Neuronal stem cell (in vitro differentiated cells): ENCODE measurements around the gene SPRED3.

Experiments
- DNase-seq: peaks from one replicate; pipeline ENCODE4 v3.0.0-alpha.2; 2013; ENCODE audit warnings: low spot score
- H2AFZ ChIP-seq: one replicate; pipeline ENCODE4 v1.6.1; 2013; ENCODE audit warnings: mild to moderate bottlenecking, low read length, inconsistent platforms
- H2AK5ac ChIP-seq: 2 replicates; pipeline ENCODE4 v1.6.1; 2013; ENCODE audit warnings: low read depth, mild to moderate bottlenecking, inconsistent platforms, low read length, moderate library complexity, mixed read lengths
- H2BK120ac ChIP-seq: 2 replicates; pipeline ENCODE4 v1.6.1; 2013; ENCODE audit warnings: low read depth, mild to moderate bottlenecking, inconsistent platforms, low read length, moderate library complexity, mixed read lengths
- H2BK12ac ChIP-seq: one replicate; pipeline ENCODE4 v1.6.1; 2013; ENCODE audit warnings: low read length, inconsistent platforms
- H2BK15ac ChIP-seq: 2 replicates; pipeline ENCODE4 v1.6.1; 2013; ENCODE audit warnings: mild to moderate bottlenecking, low read length, inconsistent platforms, mixed read lengths
- H2BK5ac ChIP-seq: one replicate; pipeline ENCODE4 v1.6.1; 2013; ENCODE audit warnings: inconsistent platforms, mild to moderate bottlenecking, low read length, moderate library complexity
- H3K14ac ChIP-seq: one replicate; pipeline ENCODE4 v1.6.1; 2013; ENCODE audit warnings: low read length, inconsistent platforms
- H3K18ac ChIP-seq: 2 replicates; pipeline ENCODE4 v1.6.1; 2013; ENCODE audit warnings: low read length, inconsistent platforms
- H3K23ac ChIP-seq: 2 replicates; pipeline ENCODE4 v1.6.1; 2013; ENCODE audit warnings: low read depth, mild to moderate bottlenecking, mixed read lengths, low read length, inconsistent platforms; ENCODE audit not compliant: poor library complexity
- H3K27ac ChIP-seq: replicated peaks from 3 replicates; pipeline ENCODE4 v1.5.1; 2013; ENCODE audit warnings: low read length, inconsistent platforms
- H3K27me3 ChIP-seq, 3 experiments: 2 replicates each; pipeline ENCODE4 v1.6.1; 2013; ENCODE audit warnings: low read length in 3 of 3, mild to moderate bottlenecking in 2 of 3, inconsistent platforms in 1 of 3, low read depth in 1 of 3, mixed read lengths in 1 of 3, moderate library complexity in 1 of 3; ENCODE audit not compliant: control insufficient read depth in 3 of 3, insufficient read depth in 3 of 3
- H3K36me3 ChIP-seq, 2 donors: replicated peaks in 1 of 2; 2 replicates each; pipeline ENCODE4 v1.6.1; 2013; ENCODE audit warnings: low read length in 2 of 2; ENCODE audit not compliant: control insufficient read depth in 2 of 2, insufficient read depth in 2 of 2
- H3K4ac ChIP-seq: 2 replicates; pipeline ENCODE4 v1.6.1; 2013; ENCODE audit warnings: inconsistent platforms, mild to moderate bottlenecking, low read length, moderate library complexity
- H3K4me1 ChIP-seq, 2 donors: 1 replicate in 1 of 2; 2 replicates in 1 of 2; pipeline ENCODE4 v1.6.1; 2013; ENCODE audit warnings: low read length in 2 of 2, low read depth in 1 of 2; ENCODE audit not compliant: control insufficient read depth in 2 of 2, insufficient read depth in 1 of 2
- H3K4me2 ChIP-seq: one replicate; pipeline ENCODE4 v1.6.1; 2013; ENCODE audit warnings: mild to moderate bottlenecking, low read length, inconsistent platforms; ENCODE audit not compliant: insufficient read depth, poor library complexity, severe bottlenecking
- H3K4me3 ChIP-seq, 2 donors: 2 replicates each; pipeline ENCODE4 v1.5.1; 2013; ENCODE audit warnings: low read length in 2 of 2, mild to moderate bottlenecking in 2 of 2, inconsistent platforms in 1 of 2, moderate library complexity in 1 of 2
- H3K79me1 ChIP-seq: one replicate; pipeline ENCODE4 v1.6.1; 2013; ENCODE audit warnings: low read depth, mild to moderate bottlenecking, inconsistent platforms, low read length, moderate library complexity
- H3K9ac ChIP-seq: one replicate; pipeline ENCODE4 v1.6.1; 2013; ENCODE audit warnings: mild to moderate bottlenecking, low read depth, low read length, inconsistent platforms; ENCODE audit not compliant: poor library complexity
- H3K9me3 ChIP-seq, 2 donors: replicated peaks in 1 of 2; 2 replicates each; pipeline versions ENCODE3 to v1.6.1; 2013; ENCODE audit warnings: low read length in 2 of 2, mild to moderate bottlenecking in 2 of 2, inconsistent platforms in 1 of 2, low read depth in 1 of 2, mixed read lengths in 1 of 2, moderate library complexity in 1 of 2; ENCODE audit not compliant: control insufficient read depth in 2 of 2, insufficient read depth in 1 of 2
- H4K8ac ChIP-seq: one replicate; pipeline ENCODE4 v1.6.1; 2013; ENCODE audit warnings: low read depth, mild to moderate bottlenecking, inconsistent platforms, low read length, moderate library complexity
- H4K91ac ChIP-seq: one replicate; pipeline ENCODE4 v1.6.1; 2013; ENCODE audit warnings: low read length, low read depth, mild to moderate bottlenecking, inconsistent platforms; ENCODE audit not compliant: poor library complexity
- WGBS, 2 donors: extraction: QIAGEN DNeasy Blood & Tissue Kit; methylation state at CpG; one replicate each; pipeline ENCODE4 v1.1.7; 2013; ENCODE audit warnings: missing lambda C conversion rate in 2 of 2, mixed read lengths in 1 of 2; ENCODE audit not compliant: insufficient read length in 2 of 2, insufficient replicate concordance in 1 of 2; ENCODE audit errors: extremely low coverage in 2 of 2; 5-methylcytosine and 5-hydroxymethylcytosine counted together

SPRED3 gene

GRCh38 chr19:38434549-38435051 is 46.1 kb downstream of the SPRED3 start:
- Histone ChIP-seq H3K18ac (peak overlapping the region; percentile 3), H3K9me3 (no peaks in the 10 kb centered on the region), H2AK5ac (no peak overlapping the region), H3K4me3 (peak overlapping the region in 1 of 2 donors; percentile 8), H2BK5ac (no peak overlapping the region), H3K27me3 (peaks cover 0 to 6% (median 0%) of the 10 kb centered on the region in 3 experiments), H3K23ac (peak overlapping the region; percentile 23), H4K8ac (no peak overlapping the region), H3K14ac (no peak overlapping the region), H3K4me1 (peaks cover 11 to 15% of the 10 kb centered on the region in 2 donors), H3K36me3 (no peaks in the 10 kb centered on the region), H2AFZ (peak overlapping the region; percentile 77), H3K27ac (no peak overlapping the region), H3K4me2 (peak overlapping the region; percentile 27), H3K4ac (no peak overlapping the region), H3K9ac (no peak overlapping the region), H2BK120ac (no peak overlapping the region), H3K79me1 (no peaks in the 10 kb centered on the region), H4K91ac (peak overlapping the region; percentile 53), H2BK12ac (no peak overlapping the region), H2BK15ac (no peak overlapping the region)
- no peak for DNase-seq
- WGBS, 2 donors, result no CpG with 5 or more reads among the region's 13 CpGs

- Histone ChIP-seq H3K4me3 (no peak overlapping the region), H3K4me2 (no peak overlapping the region), H2AFZ (no peak overlapping the region), H3K79me1 (no peaks in the 10 kb centered on the region), H3K36me3 (no peaks in the 10 kb centered on the region), H3K4me1 (peaks cover 11 to 20% of the 10 kb centered on the region in 2 donors), H3K23ac (no peak overlapping the region), H3K14ac (no peak overlapping the region), H3K4ac (no peak overlapping the region), H2BK120ac (no peak overlapping the region), H4K91ac (no peak overlapping the region), H3K9me3 (no peaks in the 10 kb centered on the region), H3K27ac (no peak overlapping the region), H3K9ac (no peak overlapping the region), H2BK12ac (no peak overlapping the region), H3K18ac (no peak overlapping the region), H2BK5ac (no peak overlapping the region), H4K8ac (no peak overlapping the region), H2BK15ac (no peak overlapping the region), H3K27me3 (peaks cover 0 to 6% (median 0%) of the 10 kb centered on the region in 3 experiments), H2AK5ac (no peak overlapping the region)
- no CpG with 5 or more reads among the region's 6 CpGs for WGBS, 2 donors
- DNase-seq, result no peak
Observed at GRCh38 chr19:38437295-38437694, 48.8 kb downstream of the SPRED3 start.

- no peak overlapping the region for H4K91ac ChIP-seq
- H3K27ac ChIP-seq, result no peak overlapping the region
- no peak overlapping the region for H2BK15ac ChIP-seq
- peaks cover 0 to 9% (median 0%) of the 10 kb centered on the region in 3 experiments for H3K27me3 ChIP-seq
- no peaks in the 10 kb centered on the region for H3K36me3 ChIP-seq
- H2BK5ac ChIP-seq, result no peak overlapping the region
- no peaks in the 10 kb centered on the region for H3K79me1 ChIP-seq
- H3K4me3 ChIP-seq, result no peak overlapping the region
- no peak overlapping the region for H3K14ac ChIP-seq
- no CpG with 5 or more reads among the region's 2 CpGs for WGBS, 2 donors
- H2AFZ ChIP-seq, result no peak overlapping the region
- no peak overlapping the region for H2AK5ac ChIP-seq
- H4K8ac ChIP-seq, result no peak overlapping the region
- H2BK120ac ChIP-seq, result no peak overlapping the region
- H2BK12ac ChIP-seq, result no peak overlapping the region
- no peak overlapping the region for H3K9ac ChIP-seq
- H3K4me1 ChIP-seq, result peaks cover 11 to 20% of the 10 kb centered on the region in 2 donors
- no peak overlapping the region for H3K23ac ChIP-seq
- H3K18ac ChIP-seq, result no peak overlapping the region
- no peaks in the 10 kb centered on the region for H3K9me3 ChIP-seq
- H3K4me2 ChIP-seq, result no peak overlapping the region
- DNase-seq, result no peak
- H3K4ac ChIP-seq, result no peak overlapping the region
Observed at GRCh38 chr19:38437917-38438316, 49.4 kb downstream of the SPRED3 start.

- Histone ChIP-seq H3K18ac (peak overlapping the region; percentile 52), H3K4me1 (peaks cover 0 to 5% of the 10 kb centered on the region in 2 donors), H4K8ac (no peak overlapping the region), H3K9me3 (no peaks in the 10 kb centered on the region), H2BK12ac (no peak overlapping the region), H3K4me3 (peak overlapping the region in 1 of 2 donors; percentile 48), H3K27ac (no peak overlapping the region), H2BK5ac (no peak overlapping the region), H2AFZ (no peak overlapping the region), H2AK5ac (no peak overlapping the region), H3K4me2 (no peak overlapping the region), H3K23ac (no peak overlapping the region), H3K14ac (no peak overlapping the region), H2BK15ac (no peak overlapping the region), H3K36me3 (no peaks in the 10 kb centered on the region), H3K27me3 (peaks cover 0 to 3% (median 0%) of the 10 kb centered on the region in 3 experiments), H3K9ac (no peak overlapping the region), H2BK120ac (peak overlapping the region; percentile 72), H3K4ac (no peak overlapping the region), H3K79me1 (no peaks in the 10 kb centered on the region), H4K91ac (no peak overlapping the region)
- no peak for DNase-seq
- WGBS, 2 donors, result no CpG with 5 or more reads among the region's 14 CpGs
Observed at GRCh38 chr19:38440592-38440991, 52.1 kb downstream of the SPRED3 start.
